Thyroid gland (tissue), 4 donors: Measurements from ENCODE around the gene EML1.

ENCODE experiments used
- CTCF ChIP-seq, 6 experiments: fragments of 200-600 bp in 3 of 6; fragments of 450-650 bp in 3 of 6; sonication (generic) in 3 of 6; IDR thresholded peaks; one replicate each; pipeline ENCODE4 v1.5.1; 2016 to 2019; ENCODE audit warnings: antibody characterized with exemption in 6 of 6, mild to moderate bottlenecking in 2 of 6, inconsistent platforms in 1 of 6, moderate library complexity in 1 of 6
- POLR2A ChIP-seq, 2 donors: fragments of 450-650 bp; IDR thresholded peaks; one replicate each; pipeline ENCODE4 v1.6.1; 2017; ENCODE audit warnings: antibody characterized with exemption in 2 of 2, mild to moderate bottlenecking in 2 of 2, moderate library complexity in 1 of 2

GRCh38 chr14:99781091-99781490 is 12.1 kb upstream of the EML1 start:
- TF ChIP-seq CTCF (IDR thresholded peaks at IDR 0.05) (no peak), POLR2A (IDR thresholded peaks at IDR 0.05) (no peak)
